HG03175 (cell line): ENCODE measurements around the gene RPLP2.

ENCODE experiments used
- ATAC-seq: cut with Tn5 transposase; IDR thresholded peaks from one replicate; pipeline ENCODE4 v1.9.1; 2021; ENCODE audit warnings: mild to moderate bottlenecking, moderate library complexity; ENCODE audit not compliant: unreplicated experiment

The RPLP2 gene

GRCh38 chr11:802693-803466 is 6.9 kb upstream of the RPLP2 start:
- no peak for ATAC-seq

DNA sequence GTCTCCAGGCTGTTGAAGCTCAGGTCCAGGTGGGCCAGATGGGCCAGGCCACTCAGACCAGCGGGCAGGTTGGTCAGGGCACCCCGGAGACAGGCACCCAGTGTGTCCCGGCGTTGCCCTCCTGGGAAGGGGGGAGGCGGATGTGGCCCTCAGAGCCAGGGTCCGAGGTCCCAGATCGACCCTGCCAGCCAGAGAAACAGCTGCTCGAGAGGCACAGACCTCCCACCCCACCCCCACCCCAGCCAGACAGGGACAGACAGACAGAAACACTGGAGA is 6.4 kb upstream of the RPLP2 start:
- no peak for ATAC-seq

GRCh38 chr11:803770-804598 is 5.8 kb upstream of the RPLP2 start:
- ATAC-seq: no peak

DNA sequence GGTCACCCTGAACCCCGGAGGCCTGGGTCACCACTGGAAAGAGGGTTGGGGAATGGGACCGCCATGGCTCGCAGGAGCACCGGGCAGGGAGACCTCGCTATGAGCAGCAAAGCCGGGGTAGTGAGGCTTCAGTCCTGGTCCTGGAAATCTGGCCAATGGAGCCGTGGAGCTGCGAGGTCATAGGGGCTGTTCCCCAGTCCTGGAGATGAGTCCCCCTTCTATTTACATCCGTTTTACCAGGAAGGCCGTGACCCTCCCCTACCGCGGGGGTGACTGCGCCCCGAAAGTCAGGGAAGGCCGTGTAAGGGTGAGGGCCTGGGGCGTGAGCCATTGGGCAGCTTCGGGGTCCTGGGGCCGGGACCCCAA is 5.2 kb upstream of the RPLP2 start:
- ATAC-seq: no peak

DNA sequence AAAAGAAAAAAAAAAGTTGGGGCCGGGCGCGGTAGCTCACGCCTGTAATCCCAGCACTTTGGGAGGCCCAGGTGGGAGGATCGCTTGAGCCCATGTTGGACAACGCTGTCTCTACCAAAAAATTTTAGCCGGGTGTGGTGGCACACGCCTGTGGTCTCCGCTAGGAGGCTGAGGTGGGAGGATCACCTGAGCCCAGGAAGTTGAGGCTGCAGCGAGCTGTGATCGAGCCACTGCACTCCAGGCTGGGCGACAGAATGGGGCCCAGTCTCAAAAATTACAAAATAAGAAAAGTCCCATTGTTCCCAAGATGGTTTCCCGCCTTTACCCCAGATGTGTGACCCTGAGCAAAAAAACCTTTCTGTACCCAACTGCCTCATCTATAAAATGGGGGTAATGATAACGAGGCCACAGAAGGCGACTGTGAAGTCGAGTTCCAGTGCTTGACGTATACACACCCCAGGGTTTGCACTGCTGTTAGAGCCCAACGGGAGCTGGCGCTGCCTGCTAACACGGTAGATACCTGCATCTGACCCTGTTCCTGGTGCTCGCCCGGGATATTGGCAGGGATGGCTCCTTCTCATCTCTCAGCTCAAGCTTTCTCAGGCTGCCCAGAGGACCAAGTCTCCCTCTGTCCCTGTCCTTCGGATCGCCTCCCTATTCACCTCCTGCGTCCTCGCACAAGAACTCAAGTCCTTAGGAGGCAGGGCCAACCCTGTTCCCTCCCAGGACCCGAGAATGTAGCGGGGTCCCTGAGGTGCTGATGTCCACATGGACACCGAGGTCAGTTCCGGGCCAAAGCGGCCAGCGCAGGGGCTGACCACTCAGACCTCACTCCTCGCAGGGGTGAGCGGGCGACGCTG is 1.1 kb upstream of the RPLP2 start:
- peak; percentile 1 for ATAC-seq

- no peak for ATAC-seq
Observed at GRCh38 chr11:810040-810567, 337 bp downstream of the RPLP2 start.

GRCh38 chr11:811446-812245 is 1.9 kb downstream of the RPLP2 start:
- ATAC-seq: no peak

- no peak for ATAC-seq
Observed at GRCh38 chr11:812390-812789, 2.6 kb downstream of the RPLP2 start.

GRCh38 chr11:813072-813455 is 3.3 kb downstream of the RPLP2 start:
- ATAC-seq: no peak

GRCh38 chr11:813456-814096 is 3.8 kb downstream of the RPLP2 start:
- ATAC-seq: no peak

GRCh38 chr11:815675-816432 is 6.1 kb downstream of the RPLP2 start:
- ATAC-seq: no peak

DNA sequence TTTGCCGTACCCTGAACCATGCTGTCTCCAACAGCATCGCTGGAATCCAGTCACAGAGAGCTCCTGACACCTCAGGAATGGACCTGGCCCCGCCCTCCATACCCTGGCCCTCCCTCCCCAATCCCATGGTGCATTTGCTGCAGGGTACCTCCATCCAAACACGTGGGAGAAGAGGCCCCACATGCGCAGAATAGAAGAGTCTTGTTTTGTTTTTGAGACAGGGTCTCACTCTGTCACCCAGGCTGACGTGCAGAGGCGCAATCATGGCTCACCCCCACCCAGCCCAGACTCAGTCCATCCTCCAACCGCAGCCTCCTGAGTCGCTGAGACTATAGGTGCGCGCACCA is 6.6 kb downstream of the RPLP2 start:
- ATAC-seq: no peak

DNA sequence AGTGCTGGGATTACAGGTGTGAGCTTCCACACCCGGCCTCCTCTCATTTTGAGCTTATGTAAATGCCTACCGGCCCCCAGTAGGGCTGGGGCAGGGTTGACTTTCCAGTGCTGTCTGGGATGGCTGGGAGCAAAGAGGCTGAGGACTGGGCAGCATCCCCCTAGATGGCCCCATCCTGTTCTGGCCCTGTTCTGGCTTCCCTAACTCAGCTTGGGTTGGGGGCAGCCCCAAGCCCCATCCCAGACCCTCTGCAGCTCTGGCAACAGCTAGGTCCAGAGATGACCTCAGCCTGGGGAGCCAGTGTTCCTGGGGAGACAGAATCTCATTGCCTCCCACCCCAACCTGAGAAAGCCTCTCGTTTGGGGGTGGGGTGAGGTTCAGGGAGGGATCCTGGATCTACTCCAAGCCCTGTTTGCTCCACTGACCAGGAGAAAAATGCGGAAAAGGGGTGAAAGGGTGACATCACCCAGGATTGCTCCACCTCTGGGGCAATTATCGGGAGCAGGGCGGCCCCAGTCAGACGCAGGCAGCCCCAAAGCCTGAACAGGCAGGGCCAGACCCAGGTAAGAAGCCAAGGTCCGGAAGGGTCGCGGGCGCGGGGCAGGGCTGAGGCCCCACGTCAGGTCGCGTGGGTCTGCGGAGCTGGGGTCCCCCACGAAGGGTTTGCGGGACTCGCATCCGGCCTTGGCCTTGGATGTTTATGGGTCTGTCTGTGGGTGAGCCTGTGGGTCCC is 8.8 kb downstream of the RPLP2 start, which contains the start of gene PNPLA2:
Gene PNPLA2 (plus strand): TSS at position 519 of the 733 bp plus-strand sequence. CDS start 805 bp downstream, outside the sequence.
- ATAC-seq: peak; percentile 1

DNA sequence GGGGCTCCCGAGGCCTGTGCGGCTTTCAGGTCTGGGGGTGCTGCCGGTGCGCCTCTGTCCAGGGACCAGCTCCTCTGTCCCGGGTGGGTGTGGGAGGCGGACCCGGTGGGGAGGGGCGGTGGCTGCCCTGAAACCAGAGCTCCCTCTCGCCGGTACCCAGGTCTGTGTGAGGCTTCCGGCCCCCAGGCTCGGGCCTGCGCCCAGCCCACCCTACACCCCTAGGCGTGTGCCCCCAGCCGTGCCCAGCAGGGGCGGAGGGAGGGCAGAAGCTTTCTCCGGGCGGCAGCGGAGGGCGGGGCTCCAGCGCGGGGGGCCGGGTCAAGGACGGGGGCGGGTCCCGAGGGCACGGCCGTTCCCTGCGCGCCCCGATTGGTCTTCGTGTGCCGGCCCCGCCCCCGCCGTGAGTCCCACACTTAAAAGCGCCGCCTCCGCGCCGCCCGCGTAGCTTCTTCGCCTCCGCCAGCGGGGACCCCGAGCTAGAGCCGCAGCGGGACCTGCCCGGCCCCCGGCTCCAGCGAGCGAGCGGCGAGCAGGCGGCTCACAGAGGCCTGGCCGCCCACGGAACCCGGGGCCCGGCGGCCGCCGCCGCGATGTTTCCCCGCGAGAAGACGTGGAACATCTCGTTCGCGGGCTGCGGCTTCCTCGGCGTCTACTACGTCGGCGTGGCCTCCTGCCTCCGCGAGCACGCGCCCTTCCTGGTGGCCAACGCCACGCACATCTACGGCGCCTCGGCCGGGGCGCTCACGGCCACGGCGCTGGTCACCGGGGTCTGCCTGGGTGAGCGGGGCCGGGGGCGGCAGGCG is 9.6 kb downstream of the RPLP2 start:
- ATAC-seq: peak; percentile 65

GRCh38 chr11:819943-820649 is 10.3 kb downstream of the RPLP2 start:
- ATAC-seq: peak; percentile 66

- no peak for ATAC-seq
Observed at GRCh38 chr11:820655-821511, 11.1 kb downstream of the RPLP2 start.
